Measurements from ENCODE around the gene VPS35. TPM values are rescaled to one million over a fixed set of nuclear protein-coding genes. Genes with fewer than 3 reads are reported as not detected.
A peak's percentile ranks its signal among the peaks of the same experiment; 100 is the strongest.

Gene VPS35
- total and polyA plus RNA-seq, 8 donors = 17.9 to 159 (median 44.9) TPM

GRCh38 chr16:46650254-46650623 lies 38.7 kb downstream of the VPS35 start:
- Histone ChIP-seq H3K27ac (peak overlapping the region in 4 of 5 donors; percentile 63 to 79 (median 74)), H3K9me3 (no peaks in the 10 kb centered on the region), H3K27me3 (no peaks in the 10 kb centered on the region), H3K36me3 (no peaks in the 10 kb centered on the region), H3K4me3 (peak overlapping the region in 2 of 4 donors; percentile 9 to 26), H3K4me1 (no peaks in the 10 kb centered on the region)
- peak in 1 of 2 donors; percentile 47 for DNase-seq
- intact Hi-C loops (cut with DNase I; ENCODE audit: low total_unique reads) = no loop called here
- TF ChIP-seq POLR2A (IDR thresholded peaks at IDR 0.05) (no peak), EP300 (IDR thresholded peaks at IDR 0.05) (no peak), POLR2AphosphoS5 (IDR thresholded peaks at IDR 0.05) (no peak)
- TF ChIP-seq, protein P1, sequence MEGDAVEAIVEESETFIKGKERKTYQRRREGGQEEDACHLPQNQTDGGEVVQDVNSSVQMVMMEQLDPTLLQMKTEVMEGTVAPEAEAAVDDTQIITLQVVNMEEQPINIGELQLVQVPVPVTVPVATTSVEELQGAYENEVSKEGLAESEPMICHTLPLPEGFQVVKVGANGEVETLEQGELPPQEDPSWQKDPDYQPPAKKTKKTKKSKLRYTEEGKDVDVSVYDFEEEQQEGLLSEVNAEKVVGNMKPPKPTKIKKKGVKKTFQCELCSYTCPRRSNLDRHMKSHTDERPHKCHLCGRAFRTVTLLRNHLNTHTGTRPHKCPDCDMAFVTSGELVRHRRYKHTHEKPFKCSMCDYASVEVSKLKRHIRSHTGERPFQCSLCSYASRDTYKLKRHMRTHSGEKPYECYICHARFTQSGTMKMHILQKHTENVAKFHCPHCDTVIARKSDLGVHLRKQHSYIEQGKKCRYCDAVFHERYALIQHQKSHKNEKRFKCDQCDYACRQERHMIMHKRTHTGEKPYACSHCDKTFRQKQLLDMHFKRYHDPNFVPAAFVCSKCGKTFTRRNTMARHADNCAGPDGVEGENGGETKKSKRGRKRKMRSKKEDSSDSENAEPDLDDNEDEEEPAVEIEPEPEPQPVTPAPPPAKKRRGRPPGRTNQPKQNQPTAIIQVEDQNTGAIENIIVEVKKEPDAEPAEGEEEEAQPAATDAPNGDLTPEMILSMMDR (IDR thresholded peaks at IDR 0.05) = no peak
- WGBS, 5 donors = 75 to 81% (median 79%) methylated on average over 5 of the region's 5 CpGs

GRCh38 chr16:46649588-46650253 lies 39.3 kb downstream of the VPS35 start:
- no peaks in the 10 kb centered on the region for H3K36me3 ChIP-seq
- no peaks in the 10 kb centered on the region for H3K4me1 ChIP-seq
- H3K27me3 ChIP-seq = no peaks in the 10 kb centered on the region
- H3K4me3 ChIP-seq = peak overlapping the region; percentile 9 to 26 (median 15)
- H3K9me3 ChIP-seq = peaks cover 0 to 3% (median 1%) of the 10 kb centered on the region in 4 donors
- peak in 1 of 2 donors; percentile 74 for DNase-seq
- intact Hi-C loops (cut with DNase I; ENCODE audit: low total_unique reads) = no loop called here
- TF ChIP-seq POLR2AphosphoS5 (IDR thresholded peaks at IDR 0.05) (no peak), EP300 (IDR thresholded peaks at IDR 0.05) (no peak), POLR2A (IDR thresholded peaks at IDR 0.05) (no peak)
- TF ChIP-seq, protein P1 (IDR thresholded peaks at IDR 0.05) = no peak
- peak overlapping the region in 4 of 5 donors; percentile 63 to 79 (median 74) for H3K27ac ChIP-seq
- WGBS, 5 donors = 57 to 82% (median 77%) methylated on average over 27 of the region's 27 CpGs

GRCh38 chr16:46648656-46649055 lies 40.3 kb downstream of the VPS35 start:
- Histone ChIP-seq H3K4me3 (no peak overlapping the region), H3K27ac (peak overlapping the region in 1 of 5 donors; percentile 79), H3K27me3 (no peaks in the 10 kb centered on the region), H3K4me1 (no peaks in the 10 kb centered on the region), H3K36me3 (no peaks in the 10 kb centered on the region), H3K9me3 (peaks cover 0 to 6% (median 3%) of the 10 kb centered on the region in 4 donors)
- 89 to 91% (median 89%) methylated on average over 8 of the region's 8 CpGs for WGBS, 5 donors
- DNase-seq = no peak
- TF ChIP-seq POLR2AphosphoS5 (IDR thresholded peaks at IDR 0.05) = no peak
- no peak for TF ChIP-seq POLR2A (IDR thresholded peaks at IDR 0.05)
- TF ChIP-seq, protein P1 (IDR thresholded peaks at IDR 0.05) = no peak
- no peak for TF ChIP-seq EP300 (IDR thresholded peaks at IDR 0.05)
- intact Hi-C loops (cut with DNase I; ENCODE audit: low total_unique reads) = no loop called here

DNA sequence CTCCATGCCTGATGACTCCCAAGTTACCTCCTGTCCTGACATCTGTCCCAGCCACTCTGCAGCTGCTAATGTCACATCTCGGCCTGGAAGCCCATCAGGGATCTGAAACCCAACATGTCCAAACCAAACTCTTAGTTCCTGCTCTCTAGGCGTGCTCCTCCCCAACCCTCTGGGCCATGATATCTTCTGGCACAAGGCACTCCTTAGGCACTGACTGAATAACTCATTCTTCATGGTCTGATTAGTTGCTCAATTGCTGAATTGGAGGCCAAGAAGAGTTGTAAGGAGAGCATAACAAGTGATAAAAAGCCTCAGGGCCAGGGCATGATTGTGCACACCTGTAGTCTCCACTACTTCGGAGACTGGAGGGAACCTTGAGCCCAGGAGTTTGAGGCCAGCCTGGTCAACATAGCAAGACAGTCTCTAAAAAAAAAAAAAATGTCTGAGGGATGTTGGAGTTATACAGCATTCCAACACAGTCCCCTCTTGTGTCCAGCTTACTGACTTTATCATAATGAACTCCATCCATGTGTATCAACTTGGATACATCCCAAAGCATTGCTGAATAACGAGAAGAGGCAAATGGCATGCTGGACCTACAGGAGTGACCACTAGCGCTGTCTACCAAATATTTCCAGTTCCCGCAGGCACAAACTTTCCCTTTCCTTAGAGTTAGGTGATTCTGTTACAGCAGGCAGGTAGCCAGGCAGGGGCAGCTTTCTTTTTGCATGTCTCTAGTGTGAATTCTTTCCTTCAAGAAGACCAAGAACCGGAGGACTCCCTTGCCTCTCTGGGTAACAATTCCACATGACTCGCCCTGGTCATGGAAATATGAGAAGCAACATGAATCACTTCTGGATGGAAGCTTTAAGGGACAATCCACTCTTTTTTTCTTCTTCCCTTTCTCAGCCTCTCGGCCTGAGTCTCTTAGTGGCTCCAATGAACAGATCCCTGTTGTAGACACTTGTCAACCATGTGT lies 49.7 kb downstream of the VPS35 start:
- H3K4me1 ChIP-seq = no peaks in the 10 kb centered on the region
- TF ChIP-seq POLR2AphosphoS5 (IDR thresholded peaks at IDR 0.05) (no peak), POLR2A (IDR thresholded peaks at IDR 0.05) (no peak), EP300 (IDR thresholded peaks at IDR 0.05) (no peak)
- TF ChIP-seq, protein P1 (IDR thresholded peaks at IDR 0.05) = no peak
- no peak overlapping the region for H3K27ac ChIP-seq
- 79 to 83% (median 82%) methylated on average over 9 of the region's 9 CpGs for WGBS, 5 donors
- no peak for DNase-seq
- intact Hi-C loops (cut with DNase I; ENCODE audit: low total_unique reads) = no loop called here
- no peaks in the 10 kb centered on the region for H3K27me3 ChIP-seq
- H3K36me3 ChIP-seq = no peaks in the 10 kb centered on the region
- H3K9me3 ChIP-seq = no peaks in the 10 kb centered on the region
- no peak overlapping the region for H3K4me3 ChIP-seq
